HG03045 (cell line): ENCODE data around the gene GYG2.
"Not testable (repeated sequence)": the region's sequence is repeated elsewhere in the genome, so short reads cannot be mapped to it uniquely, and the experiment has no call there.

Source experiments
- ATAC-seq: cut with Tn5 transposase; IDR thresholded peaks from one replicate; pipeline ENCODE4 v1.9.1; 2021; ENCODE audit warnings: mild to moderate bottlenecking, moderate library complexity; ENCODE audit not compliant: unreplicated experiment

GYG2 gene

GRCh38 chrX:2867206-2867605, 38.5 kb downstream of the GYG2 start:
- no peak for ATAC-seq

- ATAC-seq, result no peak
Observed at GRCh38 chrX:2870650-2871049, 41.9 kb downstream of the GYG2 start.

DNA sequence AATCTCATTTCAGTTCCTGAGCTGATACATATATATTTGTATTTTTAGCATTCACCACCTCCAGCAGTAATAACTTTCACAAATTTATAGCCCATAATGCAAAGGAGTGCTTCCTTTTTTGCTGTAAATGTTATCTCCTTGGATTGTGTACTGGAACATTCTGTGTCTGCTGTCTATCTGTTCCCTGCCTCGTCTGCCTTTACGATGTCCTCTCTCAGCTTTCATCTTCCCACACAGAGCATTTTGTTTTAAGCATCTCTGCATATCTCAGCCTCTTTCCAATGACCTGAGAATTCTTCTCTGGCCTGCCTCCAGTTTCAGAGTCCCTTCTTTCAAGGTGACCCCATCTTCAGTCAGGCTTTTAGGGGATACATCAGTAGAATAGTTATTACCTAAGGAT, 43.1 kb downstream of the GYG2 start:
- no peak for ATAC-seq

GRCh38 chrX:2872671-2873277, 44.0 kb downstream of the GYG2 start:
- no peak for ATAC-seq

GRCh38 chrX:2874222-2875135, 45.7 kb downstream of the GYG2 start:
- ATAC-seq, result no peak

GRCh38 chrX:2875136-2875481, 46.4 kb downstream of the GYG2 start:
- ATAC-seq, result no peak

DNA sequence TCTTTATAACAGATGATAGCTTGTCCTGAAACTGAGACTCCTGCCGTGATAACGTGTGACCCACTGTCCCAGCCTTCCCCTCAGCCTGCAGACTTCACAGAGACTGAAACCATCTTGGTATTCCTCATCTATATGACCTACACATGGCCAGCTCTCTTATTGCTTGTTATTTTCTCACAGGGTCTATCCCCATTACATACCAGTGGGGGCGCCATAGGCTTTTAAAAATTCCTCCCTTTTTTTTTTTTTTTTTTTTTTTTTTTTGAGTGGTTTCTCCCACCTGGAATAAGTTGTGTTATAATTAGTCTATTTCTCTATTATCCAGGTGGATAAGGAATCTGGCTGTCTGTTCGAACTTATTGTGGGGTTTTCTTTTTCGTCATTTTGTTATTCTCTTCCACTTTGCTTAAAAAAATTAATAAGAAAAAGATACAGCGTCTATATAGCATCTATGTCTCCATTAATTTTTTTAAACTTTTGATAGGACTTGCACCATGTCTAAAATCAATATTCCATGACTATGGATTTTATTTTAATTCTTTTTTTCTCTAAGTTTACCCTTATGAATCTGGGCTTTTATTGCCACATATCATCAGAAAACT, 47.2 kb downstream of the GYG2 start:
- no peak for ATAC-seq

DNA sequence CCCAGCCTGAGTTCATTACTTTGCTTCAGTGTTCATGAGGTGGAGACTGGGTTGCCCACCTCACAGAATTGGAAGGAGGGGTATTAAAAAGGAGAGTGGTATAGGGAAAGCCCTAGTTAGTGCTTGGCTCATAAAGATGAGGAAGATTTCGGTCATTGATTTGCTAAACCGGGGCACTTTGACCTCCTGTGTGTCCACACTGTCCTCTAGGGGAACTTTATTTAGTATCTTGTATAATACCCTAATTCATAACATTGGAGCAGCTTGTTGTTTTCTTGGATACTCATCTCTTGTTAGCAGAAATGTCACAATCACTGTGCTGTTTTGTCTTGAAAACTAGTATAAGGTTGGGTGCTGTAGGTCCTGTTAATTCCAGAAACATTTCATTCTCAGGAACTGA, 49.8 kb downstream of the GYG2 start:
- ATAC-seq, result no peak

- ATAC-seq, result no peak
Observed at GRCh38 chrX:2879670-2880069, 50.9 kb downstream of the GYG2 start.

DNA sequence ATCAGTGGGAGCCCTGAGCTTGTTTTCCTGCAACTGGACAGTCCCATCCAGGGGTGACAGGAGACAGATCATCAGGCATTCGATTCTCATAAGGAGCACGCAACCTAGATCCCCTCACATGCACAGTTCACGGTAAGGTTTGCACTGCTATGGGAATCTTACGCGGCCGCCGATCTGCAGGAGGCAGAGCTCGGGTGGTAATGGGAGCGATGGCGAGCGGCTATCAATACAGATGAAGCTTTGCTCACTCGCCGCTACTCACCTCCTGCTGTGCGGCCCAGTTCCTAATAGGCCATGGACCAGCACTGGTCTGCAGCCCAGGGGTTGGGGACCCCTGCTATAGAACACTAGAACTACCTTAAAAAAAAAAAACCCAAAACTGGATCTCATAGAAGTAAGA, 55.0 kb downstream of the GYG2 start:
- ATAC-seq, result no peak

GRCh38 chrX:2888309-2888708, 59.6 kb downstream of the GYG2 start:
- no peak for ATAC-seq

- ATAC-seq, result no peak
Observed at GRCh38 chrX:2889045-2889605, 60.4 kb downstream of the GYG2 start.

DNA sequence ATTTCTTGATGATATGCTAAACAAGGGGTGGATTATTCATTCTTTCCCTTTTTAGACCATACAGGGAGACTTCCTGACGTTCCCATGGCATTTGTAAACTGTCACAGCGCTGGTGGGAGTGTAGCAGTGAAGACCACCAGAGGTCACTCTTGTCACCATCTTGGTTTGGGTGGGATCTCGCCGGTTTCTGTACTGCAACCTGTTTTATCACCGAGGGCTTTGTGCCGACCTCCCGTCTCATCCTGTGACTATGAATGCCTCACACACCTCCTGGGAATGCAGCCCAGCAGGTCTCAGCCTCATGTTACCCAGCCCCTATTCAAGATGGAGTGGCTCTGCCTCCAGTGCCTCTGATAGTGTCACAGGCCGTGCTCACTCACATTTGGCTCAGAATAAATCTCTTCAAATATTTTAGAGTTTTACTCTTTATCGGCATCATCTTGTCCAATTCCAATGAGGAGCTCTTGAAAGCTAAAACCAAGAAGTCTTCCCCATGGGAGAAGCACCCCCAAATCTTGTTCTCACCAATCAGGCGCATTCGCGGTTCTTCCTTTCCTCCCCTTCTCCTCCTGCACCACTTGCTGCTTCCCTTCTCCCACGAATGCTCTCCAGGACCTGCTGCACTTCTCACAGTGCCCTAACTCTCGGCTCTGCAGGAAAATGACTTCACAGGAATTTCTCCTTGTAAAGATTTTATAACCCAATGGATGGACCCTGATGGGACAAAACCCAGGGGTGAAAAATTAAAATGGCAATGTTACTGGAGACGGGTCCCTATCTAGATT, 61.2 kb downstream of the GYG2 start:
- not testable (repeated sequence) for ATAC-seq

DNA sequence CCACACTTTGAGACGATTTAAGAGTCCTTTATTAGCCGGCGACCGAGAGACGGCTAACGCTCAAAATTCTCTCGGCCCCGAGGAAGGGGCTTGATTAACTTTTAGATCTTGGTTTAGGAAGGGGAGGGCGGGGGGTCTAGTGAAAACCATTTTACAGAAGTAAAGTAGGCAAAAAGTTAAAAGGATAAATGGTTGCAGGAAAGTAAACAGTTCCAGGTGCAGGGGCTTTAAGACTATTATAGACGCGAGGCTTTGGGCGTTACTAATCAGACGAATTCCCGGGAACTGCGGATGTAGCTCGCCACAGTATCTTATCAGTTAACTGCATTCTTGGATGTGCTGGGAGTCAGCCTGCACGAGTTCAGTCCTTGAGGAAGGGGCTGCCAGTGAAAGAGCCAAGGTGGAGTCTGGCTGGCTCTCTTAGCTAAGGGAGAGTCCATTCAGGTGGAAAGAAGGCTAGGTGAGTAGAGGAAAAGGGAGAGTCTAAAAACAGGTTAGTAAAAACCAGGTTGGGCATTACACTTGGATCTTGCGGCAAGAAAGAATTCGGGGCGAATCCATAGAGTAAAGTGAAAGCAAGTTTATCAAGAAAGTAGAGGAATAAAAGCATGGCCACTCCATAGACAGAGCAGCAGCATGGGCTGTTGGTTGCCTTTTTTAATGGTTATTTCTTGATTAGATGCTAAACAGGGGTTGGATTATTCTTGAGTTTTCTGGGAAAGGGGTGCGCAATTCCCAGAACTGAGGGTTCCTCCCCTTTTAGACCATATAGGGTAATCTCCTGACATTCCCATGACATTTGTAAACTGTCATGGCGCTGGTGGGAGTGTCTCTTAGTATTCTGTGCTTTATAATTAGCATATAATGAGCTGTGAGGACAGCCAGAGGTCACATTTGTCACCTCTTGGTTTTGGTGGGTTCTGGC, 62.1 kb downstream of the GYG2 start:
- ATAC-seq, result not testable (repeated sequence)

GRCh38 chrX:2892816-2893215, 64.1 kb downstream of the GYG2 start:
- no peak for ATAC-seq

DNA sequence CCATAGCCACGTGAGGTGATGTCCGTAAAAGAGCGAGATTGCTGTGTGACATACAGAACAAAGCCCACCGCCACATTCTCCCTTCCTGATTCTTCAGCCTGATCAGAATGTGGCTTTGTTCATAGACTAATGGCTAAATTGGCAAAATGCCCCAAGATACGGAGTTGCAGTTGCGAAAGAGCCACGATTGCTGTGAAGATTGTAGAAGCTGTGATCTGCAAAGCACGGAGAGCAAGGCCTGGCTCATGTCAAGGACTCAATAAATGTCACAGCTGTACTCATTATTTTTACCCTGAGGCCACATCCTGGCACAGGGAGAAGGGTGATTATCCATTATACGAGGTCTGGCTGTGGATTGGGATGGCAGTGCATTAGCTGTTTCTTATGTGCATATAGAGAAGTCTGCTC, 66.2 kb downstream of the GYG2 start:
- no peak for ATAC-seq

- no peak for ATAC-seq
Observed at GRCh38 chrX:2897311-2897689, 68.6 kb downstream of the GYG2 start.

DNA sequence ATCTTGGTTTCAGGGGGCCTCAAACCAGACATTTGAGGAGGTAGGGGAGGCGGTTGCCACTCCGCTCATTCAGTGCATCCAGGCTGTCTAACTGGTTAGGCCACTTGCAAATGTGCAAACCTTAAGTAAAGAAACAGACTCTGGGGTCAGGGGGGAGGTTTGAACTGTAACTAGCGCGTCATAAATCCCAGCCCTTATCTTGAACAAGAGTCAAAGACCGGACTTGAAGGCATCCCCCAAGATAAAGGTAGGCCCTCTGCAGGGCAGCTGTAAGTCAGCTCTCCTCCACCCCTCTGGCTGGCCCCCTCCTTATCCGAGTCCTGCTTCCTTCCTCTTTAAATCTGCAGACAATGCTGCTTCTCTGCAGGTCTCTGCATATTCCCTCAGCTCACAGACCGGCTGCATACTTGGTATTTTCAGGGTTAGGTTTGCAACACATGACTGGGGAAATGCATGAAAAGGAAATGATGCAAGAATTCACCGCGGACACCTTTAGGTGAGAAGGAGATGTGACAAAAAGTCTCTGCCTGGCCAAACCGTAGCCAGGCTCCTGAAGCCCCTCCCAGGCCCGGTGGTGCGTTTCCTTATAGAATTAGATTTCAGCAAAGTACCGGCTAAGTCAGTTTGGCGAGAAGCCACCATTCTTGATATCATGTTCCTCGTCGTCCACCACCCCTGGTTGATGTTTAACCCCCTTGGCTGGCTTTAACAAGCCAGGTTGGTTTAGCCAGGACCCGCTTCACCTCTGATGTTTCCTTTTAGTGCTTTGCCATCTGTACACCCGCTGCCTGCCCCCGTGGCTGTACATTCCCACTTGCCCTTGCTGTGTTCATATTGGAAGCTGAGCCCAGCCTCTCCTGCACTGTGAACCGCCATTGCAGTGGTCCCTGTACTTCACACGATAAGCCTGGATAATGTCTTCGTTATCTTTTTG, 69.2 kb downstream of the GYG2 start:
- not testable (repeated sequence) for ATAC-seq
